Activated T-helper 1 cell treated with Interleukin-2 at 50 U/mL for 16 hours (primary cell): ENCODE results near the gene OR1M1.

ENCODE experiments used
- DNase-seq: peaks from one replicate; pipeline ENCODE4 v3.0.0-alpha.2; 2020; ENCODE audit warnings: low read depth

OR1M1 gene

DNA sequence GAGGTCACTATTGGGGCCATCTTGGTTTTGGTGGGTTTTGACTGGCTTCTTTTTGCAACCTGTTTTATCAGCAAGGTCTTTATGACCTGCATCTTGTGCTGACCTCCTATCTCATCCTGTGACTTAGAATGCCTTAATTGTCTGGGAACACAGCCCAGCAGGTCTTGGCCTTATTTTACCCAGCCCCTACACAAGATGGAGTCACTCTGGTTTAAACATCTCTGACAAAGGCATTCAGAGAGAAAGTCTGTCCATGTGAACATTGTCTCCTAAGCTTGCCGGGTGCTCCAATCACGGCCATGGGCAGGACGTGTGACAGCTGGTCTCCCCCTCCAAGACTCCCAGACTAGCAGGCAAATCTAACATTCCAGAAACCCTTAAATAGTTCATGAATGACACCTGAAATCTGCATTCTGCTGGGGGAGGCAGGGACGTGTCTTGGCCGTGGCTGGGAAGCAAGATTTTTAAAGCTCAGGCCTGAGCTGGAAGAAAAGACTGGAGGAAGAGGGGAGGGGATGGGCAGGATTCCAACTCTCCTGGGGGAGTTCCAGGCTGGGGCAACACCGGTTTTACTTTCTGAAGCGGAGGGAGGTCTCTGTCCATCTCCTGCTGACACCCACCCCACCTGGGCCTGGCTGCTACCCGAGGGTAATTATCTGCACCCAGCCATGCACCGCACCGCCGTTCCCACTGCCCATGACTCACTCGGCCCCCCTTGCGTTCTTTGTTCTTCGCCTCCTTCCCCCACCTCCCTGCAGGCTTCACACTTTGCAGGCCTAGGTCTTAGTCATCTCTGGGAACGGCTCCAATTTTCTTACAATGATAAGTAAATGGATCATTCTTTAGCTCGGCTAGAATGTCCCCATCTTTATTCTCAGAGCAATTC is 11.6 kb upstream of the OR1M1 start:
- DNase-seq, result no peak

DNA sequence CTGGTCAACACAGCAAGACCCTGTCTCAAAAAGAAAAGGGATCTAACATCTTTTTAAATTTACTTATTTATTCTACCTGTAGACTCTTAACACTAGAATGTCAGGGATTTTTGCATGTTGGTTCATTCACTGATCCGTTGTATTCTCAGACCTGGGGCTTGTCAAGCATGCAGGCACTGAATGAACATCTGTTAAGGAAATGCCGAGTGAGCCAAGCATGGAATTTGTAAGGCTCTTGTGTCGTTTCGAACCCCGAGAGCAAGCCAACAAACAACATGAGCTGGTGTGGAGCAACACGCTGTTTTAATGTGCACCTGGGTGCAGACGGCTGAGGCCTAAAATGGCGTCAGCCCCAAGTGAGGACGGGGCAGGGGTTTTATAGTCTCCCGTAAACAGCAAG is 10.0 kb upstream of the OR1M1 start:
- DNase-seq, result no peak

DNA sequence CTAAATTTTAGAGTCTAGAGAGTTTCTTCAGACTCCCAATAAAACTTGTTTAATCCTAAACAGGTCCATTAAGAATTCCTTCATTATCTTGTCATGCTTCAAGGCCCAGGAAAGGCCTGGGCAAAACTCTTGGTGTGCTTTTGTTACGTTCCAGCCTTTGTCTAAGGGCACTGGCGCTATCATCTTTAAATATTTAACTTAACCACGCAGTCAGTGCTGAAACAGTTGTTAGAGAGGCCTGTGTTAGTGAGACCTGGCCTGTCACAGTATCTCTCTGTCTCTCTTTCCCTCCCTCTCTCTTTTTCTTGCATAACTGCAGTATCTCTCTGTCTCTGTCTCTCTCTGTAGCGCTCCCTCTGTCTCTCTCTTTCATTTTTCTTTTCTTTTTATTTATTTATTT is 8.2 kb upstream of the OR1M1 start:
- DNase-seq, result no peak

DNA sequence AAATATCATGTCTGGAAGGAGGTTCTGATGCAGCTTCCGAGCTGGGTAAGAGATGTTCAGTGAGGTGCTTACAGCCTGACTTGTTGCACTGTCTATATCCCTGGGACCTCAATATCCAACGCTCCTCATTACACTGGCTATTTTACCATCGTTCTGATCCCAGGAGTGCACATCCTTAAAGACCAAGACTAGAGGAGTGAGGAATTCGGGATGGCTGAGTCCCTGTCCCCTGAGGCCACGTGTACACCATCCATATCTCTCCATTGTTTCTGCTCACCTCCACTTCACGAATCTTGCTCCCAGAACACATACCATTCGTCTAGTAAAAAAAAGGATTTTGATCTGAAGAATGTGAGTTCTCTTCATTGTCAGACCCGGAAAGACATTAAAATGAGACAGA is 20.5 kb downstream of the OR1M1 start, which contains the start of gene OR7G2:
Gene OR7G2 (minus strand): TSS at position 101 of the 400 bp plus-strand sequence. CDS start 4,232 bp downstream, outside the sequence.
- no peak for DNase-seq

DNA sequence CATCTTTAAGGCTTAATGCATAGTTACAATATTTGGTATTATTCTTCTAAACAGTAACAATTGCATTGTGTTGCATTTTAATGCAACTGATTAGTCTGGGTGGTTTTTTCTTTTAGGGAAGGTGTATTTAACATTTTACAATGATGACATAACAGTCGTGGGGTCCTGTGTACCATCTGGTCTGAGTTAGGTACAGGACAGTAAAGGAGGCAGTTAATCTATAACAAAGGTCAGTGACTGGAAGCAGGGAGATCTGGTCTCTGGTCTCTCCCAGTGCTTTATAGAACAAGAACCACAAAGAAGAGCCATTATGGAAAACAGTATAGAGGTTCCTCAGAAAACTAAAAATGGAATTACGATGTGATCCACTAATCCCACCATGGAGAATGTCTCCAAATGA is 23.1 kb downstream of the OR1M1 start:
- no peak for DNase-seq

DNA sequence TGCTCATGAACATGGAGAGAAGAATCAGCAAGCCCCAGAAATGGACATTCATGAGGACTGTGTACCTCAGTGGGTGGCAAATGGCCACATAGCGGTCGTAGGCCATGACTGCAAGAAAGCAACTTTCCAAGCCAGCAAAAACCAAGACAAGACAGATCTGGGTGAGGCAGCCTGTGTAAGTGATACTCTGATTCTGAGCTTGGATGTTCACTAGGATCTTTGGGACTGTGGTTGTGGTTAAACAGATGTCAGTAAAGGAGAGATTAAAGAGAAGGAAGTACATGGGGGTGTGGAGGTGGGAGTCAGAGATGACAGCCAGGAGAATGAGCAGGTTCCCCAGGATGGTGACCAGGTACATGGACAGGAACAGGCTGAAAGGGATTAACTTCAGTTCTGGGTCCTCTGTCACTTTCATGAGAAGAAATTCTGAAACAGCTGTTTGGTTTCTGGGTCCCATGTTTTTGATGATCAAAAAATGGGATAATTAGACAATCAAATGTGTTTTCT is 28.5 kb downstream of the OR1M1 start, which contains the start of gene OR7G1:
Gene OR7G1 (minus strand): TSS at position 457 of the 507 bp plus-strand sequence. CDS start 0 bp downstream, at position 457.
- no peak for DNase-seq

DNA sequence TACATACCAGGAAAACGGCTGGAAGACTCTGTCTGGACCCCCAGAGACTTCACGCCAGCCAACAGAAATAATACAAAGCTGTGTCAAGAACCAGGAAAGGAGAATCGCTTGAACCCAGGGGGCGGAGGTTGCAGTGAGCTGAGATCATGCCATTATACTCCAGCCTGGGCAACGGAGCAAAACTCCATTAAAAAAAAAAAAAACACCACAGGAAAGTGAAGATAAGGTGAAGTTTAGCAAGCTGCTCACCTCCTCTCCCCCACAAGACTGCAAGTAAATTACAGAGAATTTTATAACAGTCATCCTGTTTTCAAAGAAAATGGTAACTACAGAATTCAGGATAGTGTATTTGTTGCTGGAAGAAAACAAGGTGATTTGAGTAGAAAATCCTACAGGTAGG is 29.7 kb downstream of the OR1M1 start:
- no peak for DNase-seq

DNA sequence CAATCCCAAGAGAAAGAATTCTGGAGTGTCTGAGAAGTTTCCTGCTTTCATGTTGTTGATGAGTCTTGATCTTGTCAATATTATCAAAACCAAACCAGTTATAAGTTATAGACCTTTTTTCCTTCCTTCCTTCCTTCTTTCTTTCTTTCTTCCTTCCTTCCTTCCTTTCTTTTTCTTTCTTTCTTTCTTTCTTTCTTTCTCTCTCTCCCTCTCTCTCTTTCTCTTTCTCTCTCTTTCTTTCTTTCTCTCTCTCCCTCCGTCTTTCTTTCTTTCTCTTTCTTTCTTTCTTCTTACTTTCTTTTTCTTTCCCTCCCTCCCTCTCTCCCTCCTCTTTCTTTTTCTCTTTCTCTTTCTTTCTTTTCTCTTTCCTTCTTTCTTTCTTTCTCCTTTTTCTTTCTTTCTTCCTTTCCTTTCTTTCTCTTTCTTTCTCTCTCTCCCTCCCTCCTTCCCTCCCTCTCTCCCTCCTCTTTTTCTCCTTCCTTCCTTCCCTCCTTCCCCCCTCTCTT is 40.1 kb downstream of the OR1M1 start, which contains the start of gene OR7G3:
Gene OR7G3 (minus strand): TSS at position 51 of the 506 bp plus-strand sequence. CDS start 0 bp downstream, at position 51.
- DNase-seq, result no peak

DNA sequence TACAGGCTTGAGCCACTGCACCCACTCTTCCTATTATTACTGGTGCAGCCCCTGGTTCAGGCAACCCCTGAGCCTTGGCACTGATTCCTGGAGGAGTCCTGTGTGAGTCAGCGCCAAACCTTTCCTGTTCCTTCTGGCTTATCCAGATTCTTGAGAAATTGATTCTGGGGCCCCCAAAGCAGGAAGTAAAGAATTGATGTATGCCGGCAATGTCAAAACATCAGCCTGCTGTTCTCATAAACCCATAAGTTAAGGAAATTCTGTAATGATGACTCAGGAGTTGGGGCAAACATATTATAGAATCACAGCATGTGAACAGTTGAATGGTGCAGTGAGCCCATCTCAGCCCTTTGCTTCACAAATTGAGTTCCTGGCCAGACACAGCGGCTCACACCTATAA is 41.3 kb downstream of the OR1M1 start:
- DNase-seq, result no peak

DNA sequence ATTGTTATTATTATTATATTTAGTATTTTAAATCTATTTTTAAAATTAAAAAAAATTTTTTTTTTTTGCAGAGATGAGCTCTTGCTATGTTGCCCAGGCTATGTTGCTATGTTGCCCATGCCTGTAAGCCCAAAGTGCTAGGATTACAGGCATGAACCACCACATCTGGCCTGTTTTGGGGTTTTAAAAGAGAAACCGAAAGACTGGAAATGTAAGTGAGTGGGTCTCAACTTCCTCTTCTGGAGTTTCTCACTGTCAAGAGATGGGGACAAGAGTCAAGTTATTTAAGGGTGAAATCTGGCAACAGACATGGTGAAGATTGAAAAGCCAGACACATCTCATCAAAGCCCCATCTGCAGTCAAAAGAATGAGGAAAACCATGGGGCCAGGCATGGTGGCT is 44.1 kb downstream of the OR1M1 start:
- DNase-seq, result no peak

DNA sequence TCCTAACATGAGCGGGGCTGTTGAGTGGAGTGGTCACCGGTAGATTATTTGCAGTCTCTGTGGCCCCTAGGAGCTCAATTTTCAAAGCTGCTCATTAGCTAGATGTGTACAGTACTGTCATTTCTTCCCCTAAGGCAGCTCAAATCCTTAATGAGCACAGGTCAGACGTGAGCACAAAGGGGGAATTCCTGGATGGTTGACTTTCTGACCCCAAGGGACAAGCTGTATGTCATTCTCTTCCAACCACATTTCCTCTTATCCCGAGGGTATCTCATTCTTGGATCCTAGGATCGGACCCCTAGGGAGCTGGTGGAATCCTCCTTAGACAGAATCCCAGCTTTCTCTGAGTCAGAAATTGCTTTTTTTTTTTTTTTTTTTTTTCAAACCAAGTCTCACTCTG is 45.6 kb downstream of the OR1M1 start:
- no peak for DNase-seq

DNA sequence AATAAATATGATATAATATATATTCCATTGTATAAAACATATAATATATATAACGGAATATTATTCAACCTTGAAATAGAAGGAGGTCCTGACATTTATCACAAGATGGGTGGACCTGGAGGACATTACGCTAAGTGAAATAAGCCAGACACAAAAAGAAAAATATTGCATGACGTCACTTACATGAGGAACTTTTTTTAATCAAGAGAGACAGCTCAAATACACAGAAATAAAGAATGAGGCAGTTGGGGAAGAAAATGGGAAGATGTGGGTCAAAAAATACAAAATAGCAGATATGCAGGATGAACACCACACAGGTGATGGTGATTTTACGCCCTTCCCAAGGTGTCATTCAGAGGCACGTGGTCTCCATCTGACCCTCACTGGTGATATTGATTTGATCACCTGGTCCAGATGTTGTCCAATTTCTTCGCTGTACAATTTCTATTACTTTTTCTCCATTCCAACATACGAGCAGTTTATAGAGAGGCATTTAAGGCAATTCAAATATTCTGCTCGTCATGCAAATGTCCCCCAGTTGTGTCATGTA is 52.8 kb downstream of the OR1M1 start:
- no peak for DNase-seq

DNA sequence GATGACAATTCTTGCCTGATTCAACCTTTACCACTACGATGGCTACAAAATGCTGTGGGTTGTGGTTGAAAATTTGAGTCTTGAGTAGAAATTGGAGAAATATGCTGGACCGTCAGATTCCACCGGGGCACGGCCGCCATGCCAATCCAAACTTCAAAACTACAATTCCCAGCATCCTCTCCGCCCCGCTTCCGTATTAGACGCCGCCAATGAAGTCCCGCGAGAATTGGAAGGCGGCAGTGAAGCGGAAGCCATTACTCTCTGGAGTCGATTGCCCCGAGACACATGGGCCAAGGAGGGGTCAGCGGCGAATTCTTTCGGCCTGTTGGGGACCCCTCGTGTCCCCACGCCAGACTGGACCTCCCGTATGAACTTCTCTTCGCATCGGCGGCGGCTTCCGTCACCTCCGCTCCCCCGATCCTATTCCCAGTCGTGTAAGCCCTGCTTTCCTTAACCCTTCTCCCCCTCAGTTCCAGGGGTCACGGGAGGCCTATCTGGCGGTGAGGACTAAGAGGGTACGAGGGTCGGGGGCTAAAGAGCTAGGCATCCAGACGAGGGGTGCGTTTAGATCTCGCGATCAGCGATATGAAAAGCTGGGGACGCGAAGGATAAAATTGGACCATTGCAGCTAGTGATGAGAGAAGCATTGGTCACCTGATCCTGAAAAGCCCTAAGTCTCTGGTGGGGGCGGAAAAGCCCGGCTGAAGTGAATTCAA is 53.5 kb downstream of the OR1M1 start, which contains the start of gene ZNF317:
Gene ZNF317 (plus strand): TSS at position 239 of the 716 bp plus-strand sequence. CDS start 15,620 bp downstream, outside the sequence.
- DNase-seq, result peak; percentile 77

DNA sequence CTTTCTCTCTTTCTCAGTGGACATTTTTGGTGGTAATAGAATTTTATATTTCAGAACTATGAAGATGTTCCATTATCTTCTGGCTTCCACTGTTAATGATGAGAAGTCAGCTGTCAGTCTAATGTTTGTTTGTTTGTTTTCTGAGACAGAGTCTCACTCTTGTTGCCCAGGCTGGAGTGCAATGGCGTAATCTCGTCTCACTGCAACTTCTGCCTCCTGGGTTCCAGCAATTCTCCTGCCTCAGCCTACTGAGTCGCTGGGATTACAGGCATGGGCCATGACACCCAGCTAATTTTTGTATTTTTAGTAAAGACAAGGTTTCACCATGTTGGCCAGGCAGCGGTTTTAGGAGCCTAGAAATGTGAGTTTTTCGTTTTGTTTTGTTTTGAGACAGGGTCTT is 58.1 kb downstream of the OR1M1 start:
- DNase-seq, result no peak
